GM12878 (cell line): ENCODE data around the gene ADAM33. TPM values are rescaled to one million over a fixed set of nuclear protein-coding genes. Genes with fewer than 3 reads are reported as not detected.

Experiments used
- ATAC-seq: fragments of 200-7000 bp; cut with Tn5 transposase; 3 replicates; pipeline ENCODE4 v1.9.1; 2020; ENCODE audit warnings: mild to moderate bottlenecking, moderate library complexity
- BruUV-seq: library from RNA; stranded (reverse); fragments of 400-500 nt; replicated peaks from 2 replicates; lab custom pipeline; 2021; lab: Mats Ljungman, UMichigan
- CTCF ChIA-PET: fragments of 300-600 bp; sonication (Branson Sonifier 250); formaldehyde crosslinking; extraction: SDS; loops from one replicate; lab custom pipeline; 2021; ENCODE audit warnings: inconsistent platforms; lab: Yijun Ruan, JAX
- POLR2A ChIA-PET: fragments of 350-600 bp; formaldehyde crosslinking; extraction: SDS; loops from one replicate; lab custom pipeline; 2021; ENCODE audit warnings: inconsistent platforms; lab: Charles Lee
- RAD21 ChIA-PET: fragments of 300-600 bp; sonication (Branson Sonifier 250); formaldehyde crosslinking; loops from one replicate; lab custom pipeline; 2023; ENCODE audit warnings: antibody characterized with exemption; ENCODE audit not compliant: unreplicated experiment; lab: Charles Lee
- SMC1A ChIA-PET: fragments of 300-600 bp; sonication (Branson Sonifier 250); formaldehyde crosslinking; loops from one replicate; lab custom pipeline; 2023; ENCODE audit not compliant: unreplicated experiment, uncharacterized antibody; lab: Charles Lee
- DNase-seq: peaks from one replicate; pipeline ENCODE4 v3.0.0-alpha.2; 2011; ENCODE audit warnings: low read depth, low spot score
- FAIRE-seq: peaks from 3 replicates; lab custom pipeline; 2011; peaks lifted over from hg19 to GRCh38; lab: Jason Lieb, UNC
- H2AFZ ChIP-seq: 2 replicates; pipeline ENCODE4 v1.6.0; 2011; ENCODE audit warnings: low read depth, low read length, control low read depth; ENCODE audit not compliant: control insufficient read depth
- H3K27ac ChIP-seq: 2 replicates; pipeline ENCODE4 v1.5.1; 2011; ENCODE audit warnings: control low read depth; ENCODE audit not compliant: control insufficient read depth, insufficient read depth
- H3K27me3 ChIP-seq, 2 experiments: replicated peaks in 1 of 2; 2 replicates each; pipeline versions ENCODE4 v1.6.0 to v1.6.1; 2011; ENCODE audit warnings: low read length in 1 of 2; ENCODE audit not compliant: control insufficient read depth in 2 of 2, insufficient read depth in 2 of 2
- H3K36me3 ChIP-seq, 2 experiments: 2 replicates each; pipeline ENCODE4 v1.5.1; 2011; ENCODE audit warnings: low read length in 1 of 2; ENCODE audit not compliant: control insufficient read depth in 2 of 2, insufficient read depth in 2 of 2
- H3K4me1 ChIP-seq: 2 replicates; pipeline ENCODE4 v1.6.1; 2011; ENCODE audit warnings: mild to moderate bottlenecking, low read length, moderate library complexity, mixed read lengths; ENCODE audit not compliant: control insufficient read depth, insufficient read depth
- H3K4me2 ChIP-seq: 2 replicates; pipeline ENCODE4 v1.6.0; 2011; ENCODE audit warnings: control low read depth; ENCODE audit not compliant: control insufficient read depth, insufficient read depth
- H3K4me3 ChIP-seq: fragments of 200-600 bp; sonication (generic); 2 replicates; pipeline ENCODE4 v1.5.1; 2016
- H3K79me2 ChIP-seq: 2 replicates; pipeline ENCODE4 v1.6.0; 2011; ENCODE audit warnings: low read length; ENCODE audit not compliant: control insufficient read depth, insufficient read depth
- H3K9ac ChIP-seq: 2 replicates; pipeline ENCODE4 v1.8.0; 2011; ENCODE audit warnings: low read length, control low read depth, mixed read lengths; ENCODE audit not compliant: control insufficient read depth, insufficient read depth
- H3K9me3 ChIP-seq: replicated peaks from 3 replicates; pipeline ENCODE4 v1.5.1; 2011; ENCODE audit warnings: mild to moderate bottlenecking, low read length; ENCODE audit not compliant: control insufficient read depth, insufficient read depth
- H4K20me1 ChIP-seq: 2 replicates; pipeline ENCODE4 v1.6.0; 2011; ENCODE audit not compliant: control insufficient read depth, insufficient read depth
- ZBTB11 ChIP-seq: fragments of 450-650 bp; formaldehyde crosslinking; IDR thresholded peaks from 2 replicates; pipeline ENCODE4 v1.5.0; 2022; ENCODE audit warnings: mild to moderate bottlenecking, missing genetic modification characterization
- WGBS: methylation state at CpG from one replicate; pipeline ENCODE4 v1.1.6; 2016; ENCODE audit warnings: low lambda C conversion rate; ENCODE audit not compliant: insufficient replicate concordance, insufficient coverage; ENCODE audit errors: missing lambda C conversion rate; 5-methylcytosine and 5-hydroxymethylcytosine counted together
- in situ Hi-C: fragments of 300-500 bp; cut with MboI; formaldehyde crosslinking; loops from 9 replicates; pipeline ENCODE4 v1.14.3; 2018; ENCODE audit warnings: mixed read lengths
- intact Hi-C: fragments of 100-400 bp; cut with micrococcal nuclease; formaldehyde crosslinking; loops from one replicate; pipeline ENCODE4 v1.14.2; 2022; ENCODE audit not compliant: unreplicated experiment
- polyA plus RNA-seq, 11 experiments: library from polyadenylated mRNA; depleted of rRNA in 4 of 11; unstranded in 6 of 11; stranded (reverse) in 5 of 11; fragments of >200 nt; fragmentation: Nextera tagmentation in 4 of 11; fragmentation: Illumina TruSeq in 1 of 11; extraction: Ambion mirVana in 4 of 11; extraction: Trizol in 1 of 11; gene quantifications; 1 replicate in 1 of 11; 2 replicates in 10 of 11; pipeline versions ENCODE4 v1.2.1 to v1.2.3, GENCODE V29; 2011 to 2016; ENCODE audit warnings: inconsistent platforms in 2 of 11, missing spikeins in 2 of 11, low read depth in 1 of 11
- total RNA-seq, 4 experiments: library from RNA; depleted of rRNA in 3 of 4; stranded (reverse); fragments of >200 nt in 3 of 4; fragmentation: Illumina TruSeq in 1 of 4; extraction: Trizol in 1 of 4; gene quantifications; 2 replicates each; pipeline versions ENCODE4 v1.2.1 to v1.2.3, GENCODE V29; 2013 to 2021

ADAM33 gene
- total and polyA plus RNA-seq, 10 of the 15 experiments (the other 5 are each of a cell fraction or from before 2014, with no cell fraction given): not detected

DNA sequence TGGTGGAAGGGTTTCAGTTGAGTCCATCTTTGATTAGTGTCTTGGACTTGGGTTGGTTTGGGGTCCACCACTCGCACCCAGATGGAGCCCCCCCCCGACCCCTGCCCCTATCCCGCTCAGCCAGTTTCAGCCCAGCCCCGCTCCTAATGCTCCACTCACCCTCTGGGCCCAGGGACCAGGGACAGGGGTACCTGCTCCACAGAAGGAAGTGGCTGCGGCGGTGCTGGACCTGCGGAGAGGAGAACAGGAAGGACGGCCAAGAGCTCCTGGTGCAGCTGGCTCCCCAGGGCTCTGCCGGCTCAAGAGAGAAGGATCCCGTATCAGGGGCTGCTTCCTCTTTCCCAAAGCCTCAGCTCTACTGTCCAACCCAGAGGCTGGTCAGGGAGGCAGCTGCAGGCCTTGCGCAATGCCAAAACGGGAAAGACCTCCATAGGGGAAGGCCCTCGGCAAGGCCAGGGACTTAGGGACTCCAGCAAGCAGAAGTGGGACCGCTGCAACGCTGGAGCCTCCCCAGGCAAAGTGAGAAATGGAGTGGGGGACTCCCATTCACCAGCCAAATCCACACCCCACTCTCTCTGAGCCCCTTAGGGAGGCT lies 30.6 kb upstream of the ADAM33 start, which contains the start of gene SIGLEC1:
SIGLEC1 (minus strand) TSS at position 322 of the 595 bp plus-strand sequence. CDS start 5,472 bp downstream, outside the sequence.
- in situ Hi-C loops: no loop called here
- BruUV-seq: no TSS peak
- no peak for ATAC-seq
- peaks cover 5% of the 10 kb centered on the region for H3K4me1 ChIP-seq
- 67% methylated on average over 15 of the region's 15 CpGs for whole genome bisulfite sequencing
- no peak within 1 kb of the TSS for H3K4me2 ChIP-seq
- intact Hi-C loops: loop anchor here (5.0 to 10.0 kb wide), 2 partner anchors 142 to 495 kb away; no protein-coding TSS in a partner anchor
- POLR2A ChIA-PET: interaction anchor here (0.6 kb wide), 1 partner anchor 11 kb away, joined by 4 read pairs; no protein-coding TSS in a partner anchor
- H3K36me3 ChIP-seq: no peaks in the 10 kb centered on the region
- H3K9ac ChIP-seq: no peak within 1 kb of the TSS
- no peak for TF ChIP-seq ZBTB11 (CRISPR knock-in tag)
- no peaks in the 10 kb centered on the region for H3K79me2 ChIP-seq
- SMC1A ChIA-PET: no interaction called here
- no peak for DNase-seq
- CTCF ChIA-PET: interaction anchor here (2.0 to 3.8 kb wide), 3 partner anchors 35 to 149 kb away, joined by 6 to 51 read pairs (median 9); partner anchors contain the start of gene ADISSP
- H3K27me3 ChIP-seq: no peaks in the 10 kb centered on the region
- FAIRE-seq: no peak
- RAD21 ChIA-PET: no interaction called here
- no peak within 1 kb of the TSS; the same call in 1 of the 2 replicates for H2AFZ ChIP-seq
- no peak within 1 kb of the TSS for H3K27ac ChIP-seq
- H3K4me3 ChIP-seq: no peak within 1 kb of the TSS
- no peaks in the 10 kb centered on the region for H4K20me1 ChIP-seq
- no peaks in the 10 kb centered on the region for H3K9me3 ChIP-seq
